GM19238 (cell line): ENCODE data around the gene CD300LG.
"Not testable (repeated sequence)": the region's sequence is repeated elsewhere in the genome, so short reads cannot be mapped to it uniquely, and the experiment has no call there.

ENCODE experiments used
- DNase-seq: peaks from one replicate; pipeline ENCODE4 v3.0.0; 2011; ENCODE audit warnings: low spot score; ENCODE audit not compliant: insufficient read length

CD300LG gene

DNA sequence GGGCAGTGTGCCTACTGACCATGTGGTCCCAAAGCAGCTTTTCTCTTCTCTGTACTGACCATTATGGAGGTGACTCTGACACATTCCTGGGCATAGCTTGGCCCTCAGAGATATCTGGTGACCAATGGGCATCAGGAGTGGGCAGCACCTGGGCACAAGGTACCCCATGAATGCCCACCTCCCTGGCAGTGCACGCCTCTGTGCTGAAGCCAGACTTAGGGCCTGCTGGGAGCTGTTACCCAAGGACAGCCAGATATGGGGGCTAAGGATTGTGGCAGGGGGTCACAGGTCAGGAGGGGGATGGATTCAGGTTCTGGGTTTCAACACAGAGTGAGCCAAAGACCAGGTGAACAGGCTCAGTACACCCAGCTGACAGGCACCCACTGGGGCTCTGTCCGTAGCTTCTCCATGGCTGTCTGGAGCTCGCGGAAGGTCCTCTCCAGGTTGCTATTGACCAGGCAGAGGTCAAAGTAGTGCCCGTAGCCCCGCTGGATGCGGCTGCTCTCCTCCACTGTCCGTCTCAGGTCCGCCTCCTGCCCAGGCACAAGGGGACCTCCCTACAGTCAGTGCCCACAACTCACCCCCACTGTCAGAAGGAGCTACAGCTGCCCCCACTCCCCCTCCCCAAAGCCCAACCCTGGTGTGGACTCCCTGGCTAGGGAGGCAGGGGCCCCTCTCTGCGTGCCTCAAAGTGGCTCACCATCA is 30.6 kb downstream of the CD300LG start:
- no peak for DNase-seq

DNA sequence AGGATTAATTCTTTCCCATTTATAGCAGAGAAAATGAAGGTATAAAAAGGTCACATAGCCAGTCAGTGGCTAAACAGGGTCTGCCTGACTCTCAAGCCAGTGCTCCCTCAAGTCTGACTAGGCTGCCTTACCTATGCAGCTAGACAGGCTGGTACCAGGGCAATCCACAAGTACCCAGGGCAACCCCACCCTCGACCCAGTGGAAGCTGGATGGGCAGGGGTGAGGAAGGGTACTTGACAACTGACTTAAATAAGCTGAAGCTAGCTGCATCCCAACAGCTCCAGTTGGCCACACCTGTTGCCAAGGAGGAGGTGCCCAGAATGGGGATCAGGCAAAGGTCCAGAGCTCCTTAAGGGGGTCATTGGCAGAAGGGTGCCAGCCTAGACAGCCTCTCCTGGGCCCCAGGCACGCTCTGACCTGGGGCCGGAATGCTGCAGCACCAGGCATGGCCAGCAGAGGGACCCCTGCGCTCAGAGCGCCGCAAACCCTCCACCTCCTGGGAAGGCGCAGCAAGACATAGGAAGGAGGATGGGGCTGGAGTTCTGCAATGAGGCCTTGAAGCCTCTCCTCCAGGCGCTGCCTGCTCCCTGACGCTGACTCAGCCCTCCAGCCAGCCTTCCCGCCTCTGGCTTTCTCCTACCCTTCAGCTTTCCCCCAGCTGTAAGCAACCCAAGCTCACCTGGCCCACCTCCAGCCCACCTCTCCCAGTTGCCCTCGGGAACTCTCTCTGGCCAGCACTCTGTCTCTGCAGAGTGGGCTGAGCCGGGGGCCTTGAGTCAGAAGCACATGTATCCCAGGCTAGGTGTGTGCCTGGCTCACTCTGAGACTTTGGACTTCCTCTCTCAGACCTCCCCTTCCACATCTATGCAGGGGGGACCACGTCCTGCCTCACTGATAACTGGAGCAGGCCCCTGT is 31.5 kb downstream of the CD300LG start:
- peak; percentile 78 for DNase-seq

GRCh38 chr17:43879723-43880419 is 32.9 kb downstream of the CD300LG start:
- DNase-seq: no peak

- DNase-seq: peak; percentile 47
These were observed 33.5 kb downstream of the CD300LG start for GRCh38 chr17:43880420-43880991.

- DNase-seq: no peak
These were observed 34.2 kb downstream of the CD300LG start for GRCh38 chr17:43881181-43881580.

DNA sequence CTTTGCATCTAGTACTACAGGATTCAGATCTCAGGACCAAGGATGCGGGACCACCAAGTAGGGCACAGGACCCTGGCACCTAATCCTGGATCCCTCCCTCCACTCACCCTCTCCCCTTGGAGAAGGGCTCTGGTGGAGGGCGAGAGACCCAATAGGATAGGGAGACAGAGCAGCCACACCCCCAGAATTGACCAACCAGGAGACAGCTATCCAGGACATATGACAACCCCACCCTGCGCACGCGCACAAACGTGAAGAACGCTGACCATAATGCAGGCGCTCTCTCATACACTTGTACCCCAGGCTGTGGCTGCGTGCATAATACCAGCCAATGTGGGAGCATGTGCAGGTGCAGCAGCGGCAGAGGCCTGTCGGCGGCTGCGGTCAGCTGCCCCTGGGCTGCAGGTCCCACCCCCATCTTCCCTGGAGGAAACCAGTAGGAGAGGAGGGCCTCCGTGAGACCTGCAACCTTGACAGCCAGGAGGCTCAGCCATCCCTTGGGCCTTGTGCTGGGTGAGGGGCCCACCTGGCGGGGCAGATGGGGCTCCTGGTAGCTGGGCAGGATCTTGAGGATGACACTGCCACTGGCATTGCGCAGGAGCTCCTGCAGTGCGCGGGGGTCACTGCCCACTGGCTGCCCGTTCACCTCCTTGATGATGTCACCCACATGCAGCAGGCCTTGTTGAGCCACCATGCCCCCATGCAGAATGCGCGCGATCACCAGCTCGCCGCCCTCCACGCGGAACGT is 35.0 kb downstream of the CD300LG start:
- no peak for DNase-seq

GRCh38 chr17:43882761-43883415 is 35.9 kb downstream of the CD300LG start:
- no peak for DNase-seq

DNA sequence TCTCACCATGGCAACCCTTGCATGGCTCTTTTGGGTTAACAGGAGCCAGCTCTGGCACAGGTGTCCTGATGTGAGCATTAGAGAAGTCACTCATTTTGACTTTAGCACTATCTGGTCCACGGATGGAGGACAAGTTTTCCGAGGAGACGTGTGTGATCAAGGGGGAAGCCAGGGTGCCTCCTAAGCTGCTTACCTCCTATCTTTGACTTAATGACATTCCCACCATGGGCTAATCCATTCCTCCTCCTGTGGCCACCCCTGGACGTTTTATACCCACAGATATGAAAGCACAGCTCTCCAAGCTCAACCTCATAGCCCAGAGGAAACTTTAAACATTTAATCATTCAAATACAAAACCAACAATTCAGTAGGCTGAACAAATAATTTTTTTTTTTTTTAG is 41.6 kb downstream of the CD300LG start:
- DNase-seq: no peak

DNA sequence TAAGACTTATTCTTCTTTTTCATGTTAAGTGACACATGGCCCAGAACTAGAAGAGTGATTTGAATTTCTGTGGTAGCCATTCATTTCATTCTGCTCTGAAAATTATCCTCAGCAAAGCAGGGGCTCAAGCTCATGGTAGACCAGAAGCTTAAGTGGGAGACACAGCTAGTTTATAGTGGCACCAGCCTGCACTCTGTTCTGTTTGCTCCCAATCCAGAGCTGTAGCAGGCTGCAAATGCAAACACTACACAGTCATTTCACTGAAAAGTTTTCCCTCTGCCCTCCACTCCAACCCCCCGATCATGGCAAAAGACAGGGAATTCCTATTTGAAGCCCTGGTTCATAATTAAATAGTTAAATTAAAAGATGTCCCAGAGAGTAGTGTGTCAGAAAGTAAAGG is 43.3 kb downstream of the CD300LG start:
- no peak for DNase-seq

DNA sequence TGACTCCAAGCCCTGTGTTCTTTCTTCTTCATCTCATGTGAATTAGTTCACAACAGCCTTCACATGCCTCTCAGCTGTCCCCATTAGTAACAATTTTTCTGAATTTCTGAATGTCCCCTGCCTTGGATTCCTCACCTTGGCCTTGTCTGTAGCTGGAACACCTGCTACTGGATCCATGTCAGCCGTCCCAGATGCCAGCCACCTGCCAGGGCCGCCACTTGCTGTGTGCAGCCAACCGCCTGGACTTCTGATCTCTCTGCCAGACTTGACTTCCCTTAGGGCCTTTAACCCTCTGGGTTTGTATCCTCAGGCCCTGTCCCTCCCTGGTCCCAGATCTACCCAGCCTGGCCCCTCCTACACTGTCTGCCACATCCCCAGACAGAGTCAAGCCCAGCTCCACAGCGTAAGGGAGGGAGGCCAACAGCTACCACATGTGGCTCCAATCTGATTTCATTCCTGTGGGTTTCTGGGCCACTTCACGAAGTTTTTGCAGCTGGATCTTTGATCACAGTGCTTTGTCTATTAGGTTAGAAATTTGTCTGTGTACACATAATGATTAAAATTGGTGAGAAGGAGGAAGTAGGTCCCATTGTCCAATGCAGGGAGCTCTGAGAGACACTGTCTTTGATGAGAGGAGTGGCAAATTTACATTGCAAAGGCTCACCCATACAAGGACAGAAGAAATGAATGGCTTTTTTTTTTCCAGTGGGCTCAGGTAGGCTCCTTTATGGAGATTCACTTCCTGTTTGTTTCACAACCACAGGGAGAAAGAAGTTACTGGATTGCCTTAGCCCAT is 45.1 kb downstream of the CD300LG start:
- no peak for DNase-seq

DNA sequence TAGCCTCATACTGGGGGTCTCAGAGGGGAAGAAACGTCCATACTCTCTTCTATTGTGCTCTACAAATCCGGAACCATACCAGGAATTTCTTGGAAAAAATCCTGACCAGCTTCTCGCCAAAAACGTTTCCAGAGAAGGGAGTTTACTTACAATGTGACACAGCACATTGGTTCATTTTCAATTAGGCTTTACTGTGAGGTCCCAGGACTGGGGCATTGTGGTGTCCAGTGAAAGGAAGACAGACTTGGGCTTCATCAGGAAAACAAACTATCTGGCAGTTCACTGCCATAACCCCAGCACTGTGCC is 45.6 kb downstream of the CD300LG start:
- no peak for DNase-seq

DNA sequence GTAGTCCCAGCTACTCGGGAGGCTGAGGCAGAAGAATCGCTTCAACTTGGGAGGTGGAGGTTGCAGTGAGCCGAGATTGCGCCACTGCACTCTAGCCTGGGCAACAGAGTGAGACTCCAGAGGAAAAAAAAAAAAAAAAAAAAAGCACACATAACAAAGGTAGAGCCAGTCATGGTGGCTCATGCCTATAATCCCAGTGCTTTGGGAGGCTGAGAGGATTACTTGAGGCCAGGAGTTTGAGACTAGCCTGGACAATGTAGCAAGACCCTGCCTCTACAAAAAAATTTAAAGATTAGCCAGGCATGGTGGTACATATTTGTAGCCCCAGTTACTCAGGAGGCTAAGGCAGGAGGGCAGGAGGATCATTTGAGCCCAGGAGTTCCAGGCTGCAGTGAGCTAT is 47.5 kb downstream of the CD300LG start:
- not testable (repeated sequence) for DNase-seq

GRCh38 chr17:43897831-43898230 is 50.9 kb downstream of the CD300LG start:
- DNase-seq: no peak

DNA sequence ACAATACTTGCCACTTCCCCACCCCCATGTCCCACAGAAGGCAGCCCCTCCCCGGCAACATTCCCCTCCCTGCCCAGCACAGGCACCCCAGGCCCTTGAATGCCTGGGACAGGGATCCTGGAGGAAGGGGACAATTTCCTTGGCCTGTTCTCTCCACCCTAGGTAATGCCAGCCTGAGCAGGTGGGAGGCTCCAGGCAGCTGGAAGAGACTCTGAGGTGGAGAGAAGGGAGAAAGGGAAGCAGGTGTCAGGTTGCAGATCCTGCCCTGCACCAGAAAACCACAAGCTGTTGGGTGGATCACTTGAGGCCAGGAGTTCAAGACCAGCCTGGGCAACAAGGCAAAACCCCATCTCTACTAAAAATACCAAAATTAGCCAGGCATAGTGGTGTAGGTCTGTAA is 51.5 kb downstream of the CD300LG start:
- DNase-seq: no peak

DNA sequence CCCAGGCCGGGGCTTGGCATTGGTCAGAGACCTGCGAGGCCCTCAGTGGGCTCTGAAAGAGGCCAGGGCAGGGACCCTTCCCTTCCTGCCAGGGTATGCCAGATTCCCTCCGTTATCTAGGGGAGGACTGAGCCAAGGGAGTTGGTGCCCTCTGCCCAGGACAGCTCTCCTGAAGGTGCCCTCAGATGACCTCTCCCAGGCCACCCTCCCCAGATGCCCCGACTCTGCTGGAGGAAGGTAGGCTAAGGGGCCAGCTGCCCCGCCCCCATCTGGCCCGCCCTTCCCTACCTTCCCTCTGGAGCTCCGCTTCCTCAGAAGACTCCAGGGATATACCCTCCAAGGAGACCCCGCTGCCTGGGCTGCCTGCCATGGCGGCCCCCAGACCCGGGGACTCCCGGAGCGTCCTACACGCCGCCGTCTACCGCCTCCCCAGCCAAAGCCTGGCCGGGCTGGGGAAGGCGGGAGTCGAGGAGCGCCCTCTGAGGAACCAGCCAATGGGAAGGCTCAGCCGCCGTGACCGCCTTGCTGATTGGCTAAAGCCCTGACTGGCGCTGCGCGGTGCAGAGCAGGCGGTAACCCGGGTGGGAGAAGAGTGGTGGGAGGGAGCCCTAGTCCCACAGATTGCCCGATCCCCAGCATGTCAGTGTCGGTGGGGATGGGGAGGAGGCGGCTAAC is 53.3 kb downstream of the CD300LG start:
- DNase-seq: peak; percentile 83

- no peak for DNase-seq
These were observed 54.1 kb downstream of the CD300LG start for GRCh38 chr17:43900858-43901754.

- DNase-seq: no peak
These were observed 55.0 kb downstream of the CD300LG start for GRCh38 chr17:43901861-43902589.
